ENCODE results near the gene COL15A1. TPM values are rescaled to one million over a fixed set of nuclear protein-coding genes. Genes with fewer than 3 reads are reported as not detected.

Gene COL15A1
- total RNA-seq, 1 donor from 2014 or later, result 5.8 TPM

- DNase-seq (ENCODE audit: extremely low read depth, low read depth, low spot score), result no peak
Observed at GRCh38 chr9:99103054-99103895, 159.6 kb downstream of the COL15A1 start.

GRCh38 chr9:99103901-99104458 is 160.3 kb downstream of the COL15A1 start:
- DNase-seq (ENCODE audit: extremely low read depth, low read depth, low spot score), result no peak

GRCh38 chr9:99104459-99105151 is 160.9 kb downstream of the COL15A1 start, which contains the start of gene TGFBR1:
Gene TGFBR1, plus strand, starts transcription at chr9:99105113. Its CDS starts 93 bp downstream, at chr9:99105206.
- DNase-seq (ENCODE audit: extremely low read depth, low read depth, low spot score), result no peak

- no peak for DNase-seq (ENCODE audit: extremely low read depth, low read depth, low spot score)
Observed at GRCh38 chr9:99105152-99106043, 161.7 kb downstream of the COL15A1 start.

- DNase-seq (ENCODE audit: extremely low read depth, low read depth, low spot score), result no peak
Observed at GRCh38 chr9:99106044-99106375, 162.3 kb downstream of the COL15A1 start.

GRCh38 chr9:99107421-99107820 is 163.7 kb downstream of the COL15A1 start:
- DNase-seq (ENCODE audit: extremely low read depth, low read depth, low spot score), result no peak

GRCh38 chr9:99108131-99108530 is 164.4 kb downstream of the COL15A1 start:
- DNase-seq (ENCODE audit: extremely low read depth, low read depth, low spot score), result no peak

- DNase-seq (ENCODE audit: extremely low read depth, low read depth, low spot score), result no peak
Observed at GRCh38 chr9:99109522-99109921, 165.8 kb downstream of the COL15A1 start.

- DNase-seq (ENCODE audit: extremely low read depth, low read depth, low spot score), result no peak
Observed at GRCh38 chr9:99112750-99113413, 169.2 kb downstream of the COL15A1 start.

- DNase-seq (ENCODE audit: extremely low read depth, low read depth, low spot score), result no peak
Observed at GRCh38 chr9:99113414-99114048, 169.8 kb downstream of the COL15A1 start.

- no peak for DNase-seq (ENCODE audit: extremely low read depth, low read depth, low spot score)
Observed at GRCh38 chr9:99114049-99114440, 170.3 kb downstream of the COL15A1 start.

GRCh38 chr9:99114846-99115500 is 171.3 kb downstream of the COL15A1 start:
- no peak for DNase-seq (ENCODE audit: extremely low read depth, low read depth, low spot score)

- no peak for DNase-seq (ENCODE audit: extremely low read depth, low read depth, low spot score)
Observed at GRCh38 chr9:99116003-99116411, 172.3 kb downstream of the COL15A1 start.

GRCh38 chr9:99118782-99119466 is 175.2 kb downstream of the COL15A1 start:
- DNase-seq (ENCODE audit: extremely low read depth, low read depth, low spot score), result no peak

GRCh38 chr9:99119976-99120655 is 176.4 kb downstream of the COL15A1 start:
- DNase-seq (ENCODE audit: extremely low read depth, low read depth, low spot score), result no peak

Data from glomerular endothelial cell (primary cell).